Upper lobe of right lung (tissue), 1 donor: ENCODE measurements around the gene CMIP. TPM values are rescaled to one million over a fixed set of nuclear protein-coding genes. Genes with fewer than 3 reads are reported as not detected.

ENCODE experiments used
- ATAC-seq: fragments of 200-7000 bp; cut with Tn5 transposase; one replicate; pipeline ENCODE4 v1.9.1; 2020; ENCODE audit warnings: mild to moderate bottlenecking, moderate library complexity
- DNase-seq: peaks from one replicate; pipeline ENCODE4 v3.0.0-alpha.2; 2020
- H3K27ac ChIP-seq: fragments of 200-600 bp; one replicate; pipeline ENCODE4 v1.8.0; 2022
- H3K27me3 ChIP-seq: fragments of 200-600 bp; one replicate; pipeline ENCODE4 v1.8.0; 2022; ENCODE audit warnings: mild to moderate bottlenecking
- H3K36me3 ChIP-seq: fragments of 200-600 bp; one replicate; pipeline ENCODE4 v1.8.0; 2022
- H3K4me1 ChIP-seq: fragments of 200-600 bp; one replicate; pipeline ENCODE4 v1.8.0; 2022
- H3K4me3 ChIP-seq: fragments of 200-600 bp; one replicate; pipeline ENCODE4 v1.8.0; 2022; ENCODE audit warnings: mild to moderate bottlenecking
- H3K9me3 ChIP-seq: fragments of 200-600 bp; one replicate; pipeline ENCODE4 v1.8.0; 2022
- intact Hi-C: fragments of 100-400 bp; cut with DNase I; formaldehyde crosslinking; loops from one replicate; pipeline ENCODE4 v1.11.0; 2022
- total RNA-seq: library from RNA; stranded (reverse); fragmentation: NEBNext Ultra II Directional; extraction: Animal tissue kit (Norgen Biotek cat#: 25700); gene quantifications from one replicate; pipeline ENCODE4 v1.2.1, GENCODE V29; 2021
- TF ChIP-seq, protein P1 (sequence below): fragments of 200-600 bp; IDR thresholded peaks from one replicate; pipeline ENCODE4 v1.8.0; 2022; ENCODE audit warnings: antibody characterized with exemption
- donor health status: DM: no; HTN: yes; CAD: no; lungs with severe emphysema.

CMIP gene
- total RNA-seq, 1 donor from 2014 or later: 73.8 TPM

DNA sequence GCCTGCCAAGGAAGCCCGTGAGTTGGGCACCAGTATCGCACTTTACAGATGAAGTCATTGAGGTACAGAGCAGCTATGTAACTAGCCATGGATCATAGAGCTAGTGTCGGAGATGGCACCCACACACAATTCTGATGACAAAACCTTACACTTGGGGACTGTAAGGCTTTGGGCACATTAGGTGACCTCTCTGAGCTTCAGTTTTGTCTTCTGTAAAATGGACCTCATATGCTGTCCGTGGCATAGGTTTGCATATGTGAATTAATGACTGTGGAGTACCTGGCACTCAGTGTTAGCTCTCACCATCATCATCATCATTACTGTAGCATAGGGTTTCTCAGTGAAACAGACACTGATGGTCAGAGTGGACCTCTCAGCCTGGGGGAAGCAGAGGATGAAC is 50.3 kb downstream of the CMIP start:
- ATAC-seq (no peak), DNase-seq (no peak)
- intact Hi-C loops: no loop called here
- Histone ChIP-seq H3K36me3 (no peaks in the 10 kb centered on the region), H3K4me3 (no peak overlapping the region), H3K27me3 (no peaks in the 10 kb centered on the region), H3K27ac (no peak overlapping the region), H3K9me3 (no peaks in the 10 kb centered on the region), H3K4me1 (peaks cover 73% of the 10 kb centered on the region)
- TF ChIP-seq, protein P1, sequence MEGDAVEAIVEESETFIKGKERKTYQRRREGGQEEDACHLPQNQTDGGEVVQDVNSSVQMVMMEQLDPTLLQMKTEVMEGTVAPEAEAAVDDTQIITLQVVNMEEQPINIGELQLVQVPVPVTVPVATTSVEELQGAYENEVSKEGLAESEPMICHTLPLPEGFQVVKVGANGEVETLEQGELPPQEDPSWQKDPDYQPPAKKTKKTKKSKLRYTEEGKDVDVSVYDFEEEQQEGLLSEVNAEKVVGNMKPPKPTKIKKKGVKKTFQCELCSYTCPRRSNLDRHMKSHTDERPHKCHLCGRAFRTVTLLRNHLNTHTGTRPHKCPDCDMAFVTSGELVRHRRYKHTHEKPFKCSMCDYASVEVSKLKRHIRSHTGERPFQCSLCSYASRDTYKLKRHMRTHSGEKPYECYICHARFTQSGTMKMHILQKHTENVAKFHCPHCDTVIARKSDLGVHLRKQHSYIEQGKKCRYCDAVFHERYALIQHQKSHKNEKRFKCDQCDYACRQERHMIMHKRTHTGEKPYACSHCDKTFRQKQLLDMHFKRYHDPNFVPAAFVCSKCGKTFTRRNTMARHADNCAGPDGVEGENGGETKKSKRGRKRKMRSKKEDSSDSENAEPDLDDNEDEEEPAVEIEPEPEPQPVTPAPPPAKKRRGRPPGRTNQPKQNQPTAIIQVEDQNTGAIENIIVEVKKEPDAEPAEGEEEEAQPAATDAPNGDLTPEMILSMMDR: no peak

DNA sequence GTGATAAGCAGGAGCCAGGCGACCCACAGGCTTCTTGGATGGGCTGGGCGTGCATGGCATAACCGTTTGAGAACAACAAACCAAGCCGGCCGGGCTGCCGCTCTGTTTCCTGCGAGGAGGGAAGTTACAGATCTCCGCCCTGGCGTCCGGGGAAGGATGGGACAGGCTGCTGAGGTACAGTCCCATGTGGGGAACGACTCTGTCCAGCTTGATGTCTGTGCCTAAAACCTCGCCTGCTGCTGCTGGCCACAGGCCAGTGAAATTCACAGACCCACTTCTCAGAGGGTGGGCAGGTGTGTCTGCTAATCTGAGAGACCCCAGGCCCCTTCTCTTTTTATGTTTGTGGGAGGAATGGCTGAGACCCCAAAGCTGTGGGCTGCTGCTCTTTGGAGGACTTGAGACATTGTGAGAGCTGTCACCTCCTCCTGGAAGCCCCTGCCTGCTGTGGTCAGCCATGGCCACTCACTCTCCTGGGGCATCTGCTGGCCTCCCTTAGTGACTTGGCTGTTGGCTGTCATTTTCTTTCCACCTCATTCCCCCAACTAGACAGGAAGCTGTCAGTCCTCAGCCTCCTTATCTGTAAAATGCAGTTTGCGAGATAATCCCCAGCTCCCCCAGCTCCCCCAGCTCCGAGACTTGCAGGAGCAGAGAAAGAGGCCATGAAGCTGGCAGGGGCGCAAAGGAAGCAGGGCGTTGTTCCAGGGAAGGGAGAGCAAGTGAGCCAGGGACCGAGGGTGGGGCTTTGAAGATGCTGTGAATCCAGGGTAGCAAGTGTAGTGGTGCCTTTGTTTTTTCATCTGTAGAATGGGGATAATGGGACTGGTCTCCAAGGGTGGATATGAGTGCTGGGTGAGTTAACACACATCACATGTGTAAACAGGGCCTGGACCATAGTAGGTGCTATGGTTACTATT is 51.0 kb downstream of the CMIP start:
- Histone ChIP-seq H3K4me1 (peaks cover 70% of the 10 kb centered on the region), H3K4me3 (no peak overlapping the region), H3K36me3 (no peaks in the 10 kb centered on the region), H3K9me3 (no peaks in the 10 kb centered on the region), H3K27me3 (no peaks in the 10 kb centered on the region), H3K27ac (peak overlapping the region; percentile 0)
- intact Hi-C loops: no loop called here
- peak; percentile 77 for DNase-seq
- peak; percentile 51 for ATAC-seq
- TF ChIP-seq, protein P1: peak; percentile 24

DNA sequence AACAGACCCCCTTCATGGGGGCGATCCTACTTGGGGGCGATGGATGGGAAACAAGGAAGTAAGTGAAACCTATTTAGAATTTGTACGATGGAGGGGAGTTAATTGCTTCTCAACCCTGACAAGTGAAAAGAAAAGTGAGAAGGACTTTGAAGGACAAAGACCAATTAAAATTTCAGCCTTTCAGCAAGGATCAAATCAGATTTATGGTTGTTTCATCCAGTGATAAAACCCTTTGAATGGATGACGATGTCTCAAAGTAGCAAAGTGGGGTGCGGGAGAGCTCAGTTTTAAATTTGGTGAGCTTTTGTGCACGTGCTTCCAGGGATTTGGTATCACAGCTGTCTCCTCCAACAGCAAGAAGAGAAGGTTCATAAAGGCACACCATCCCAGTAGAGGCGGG is 51.7 kb downstream of the CMIP start:
- DNase-seq: no peak
- Histone ChIP-seq H3K4me3 (no peak overlapping the region), H3K9me3 (no peaks in the 10 kb centered on the region), H3K27ac (peak overlapping the region; percentile 0), H3K4me1 (peaks cover 70% of the 10 kb centered on the region), H3K27me3 (no peaks in the 10 kb centered on the region), H3K36me3 (no peaks in the 10 kb centered on the region)
- TF ChIP-seq, protein P1: no peak
- intact Hi-C loops: no loop called here
- no peak for ATAC-seq

DNA sequence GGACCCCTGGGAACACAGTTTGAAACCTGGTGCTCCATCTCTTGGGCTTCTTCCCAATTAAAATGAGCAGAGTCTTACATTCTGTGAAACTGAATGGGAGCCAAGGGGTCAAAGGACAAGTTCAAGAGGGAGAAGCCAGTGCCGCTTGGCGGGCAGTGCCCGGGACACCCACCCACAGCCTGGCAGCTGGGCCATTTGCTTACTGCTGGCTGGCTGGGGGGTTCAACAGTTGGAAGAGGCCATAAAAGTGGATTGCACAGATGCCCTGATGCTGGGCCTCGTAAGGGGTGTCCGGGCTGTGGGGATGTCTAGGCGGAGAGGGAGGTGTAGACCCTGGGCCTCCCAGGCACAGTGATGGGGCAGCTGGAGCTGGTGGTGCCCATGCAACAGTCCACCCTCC is 52.1 kb downstream of the CMIP start:
- Histone ChIP-seq H3K9me3 (no peaks in the 10 kb centered on the region), H3K4me1 (peaks cover 66% of the 10 kb centered on the region), H3K36me3 (no peaks in the 10 kb centered on the region), H3K27me3 (no peaks in the 10 kb centered on the region), H3K27ac (peak overlapping the region; percentile 0), H3K4me3 (no peak overlapping the region)
- TF ChIP-seq, protein P1: no peak
- ATAC-seq (no peak), DNase-seq (no peak)
- intact Hi-C loops: no loop called here

DNA sequence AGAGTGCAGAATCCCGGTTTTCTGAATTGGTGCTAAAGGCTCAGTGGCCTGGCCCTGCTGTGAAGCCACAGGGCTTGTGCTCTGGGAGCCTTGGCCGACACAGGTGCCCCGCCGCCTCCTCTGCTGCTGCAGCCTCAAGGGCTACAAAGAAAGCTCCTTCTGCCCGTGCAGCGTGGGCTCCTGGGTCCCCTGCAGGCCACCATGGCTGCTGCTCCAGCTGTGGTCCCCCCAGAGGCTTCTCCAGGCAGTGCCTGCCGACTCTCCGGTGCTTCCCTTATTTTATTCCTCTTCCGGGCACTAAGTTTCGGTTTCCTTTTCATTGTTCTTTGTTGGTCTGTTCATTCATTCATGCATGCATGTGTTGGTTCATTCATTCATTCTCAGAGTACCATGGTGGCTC is 53.1 kb downstream of the CMIP start:
- intact Hi-C loops: no loop called here
- no peaks in the 10 kb centered on the region for H3K36me3 ChIP-seq
- H3K4me1 ChIP-seq: peaks cover 59% of the 10 kb centered on the region
- no peak overlapping the region for H3K4me3 ChIP-seq
- TF ChIP-seq, protein P1: peak; percentile 50
- H3K9me3 ChIP-seq: no peaks in the 10 kb centered on the region
- ATAC-seq (peak; percentile 64), DNase-seq (no peak)
- H3K27ac ChIP-seq: peak overlapping the region; percentile 11
- H3K27me3 ChIP-seq: no peaks in the 10 kb centered on the region
